H9 (cell line): ENCODE measurements around the gene STEAP2. TPM values are rescaled to one million over a fixed set of nuclear protein-coding genes. Genes with fewer than 3 reads are reported as not detected.
"Not testable (repeated sequence)": the region's sequence is repeated elsewhere in the genome, so short reads cannot be mapped to it uniquely, and the experiment has no call there.

Experiments
- DNase-seq: peaks from one replicate; pipeline ENCODE4 v3.0.0-alpha.2; 2017
- H2AFZ ChIP-seq: one replicate; pipeline ENCODE4 v1.6.1; 2013; ENCODE audit warnings: mild to moderate bottlenecking, low read length, control low read depth, moderate library complexity
- H2AK5ac ChIP-seq: 2 replicates; pipeline ENCODE4 v1.6.1; 2013; ENCODE audit warnings: low read length, control low read depth, mixed read lengths; ENCODE audit not compliant: insufficient read length
- H2BK120ac ChIP-seq: one replicate; pipeline ENCODE4 v1.6.1; 2013; ENCODE audit warnings: low read depth, mild to moderate bottlenecking, low read length, control low read depth, inconsistent platforms; ENCODE audit not compliant: poor library complexity, severe bottlenecking
- H2BK12ac ChIP-seq: 2 replicates; pipeline ENCODE4 v1.6.1; 2013; ENCODE audit warnings: low read length, control low read depth, mixed read lengths, low read depth; ENCODE audit not compliant: insufficient read length
- H2BK15ac ChIP-seq: 2 replicates; pipeline ENCODE4 v1.6.1; 2013; ENCODE audit warnings: low read depth, low read length, control low read depth
- H2BK20ac ChIP-seq: one replicate; pipeline ENCODE4 v1.6.1; 2013; ENCODE audit warnings: low read depth, mild to moderate bottlenecking, low read length, control low read depth, inconsistent platforms; ENCODE audit not compliant: poor library complexity, severe bottlenecking
- H2BK5ac ChIP-seq: 2 replicates; pipeline ENCODE4 v1.6.1; 2013; ENCODE audit warnings: low read length, control low read depth, mixed read lengths; ENCODE audit not compliant: insufficient read length
- H3K14ac ChIP-seq: 2 replicates; pipeline ENCODE4 v1.6.1; 2013; ENCODE audit warnings: low read length, control low read depth; ENCODE audit not compliant: insufficient read depth
- H3K18ac ChIP-seq: 2 replicates; pipeline ENCODE4 v1.6.1; 2013; ENCODE audit warnings: low read depth, mild to moderate bottlenecking, mixed read lengths, low read length, control low read depth; ENCODE audit not compliant: insufficient read length
- H3K23ac ChIP-seq: 2 replicates; pipeline ENCODE4 v1.6.1; 2013; ENCODE audit warnings: low read length, control low read depth, mixed read lengths, low read depth; ENCODE audit not compliant: insufficient read length
- H3K23me2 ChIP-seq: 2 replicates; pipeline ENCODE4 v1.6.1; 2013; ENCODE audit warnings: low read depth, mild to moderate bottlenecking, mixed read lengths, low read length, control low read depth; ENCODE audit not compliant: insufficient read length, poor library complexity, severe bottlenecking
- H3K27ac ChIP-seq: 2 replicates; pipeline ENCODE4 v1.5.1; 2013; ENCODE audit warnings: low read length, control low read depth, mixed read lengths, low read depth; ENCODE audit not compliant: insufficient read length
- H3K27me3 ChIP-seq: 2 replicates; pipeline ENCODE4 v1.6.1; 2013; ENCODE audit warnings: low read length, control low read depth, inconsistent platforms; ENCODE audit not compliant: insufficient read depth
- H3K4ac ChIP-seq: 2 replicates; pipeline ENCODE4 v1.6.1; 2013; ENCODE audit warnings: low read depth, mild to moderate bottlenecking, control low read depth, inconsistent platforms, low read length, moderate library complexity
- H3K4me1 ChIP-seq: 2 replicates; pipeline ENCODE4 v1.6.1; 2013; ENCODE audit warnings: low read length, control low read depth, inconsistent platforms; ENCODE audit not compliant: insufficient read depth
- H3K4me2 ChIP-seq: 2 replicates; pipeline ENCODE4 v1.6.1; 2013; ENCODE audit warnings: low read length, control low read depth, mixed read lengths; ENCODE audit not compliant: insufficient read length, insufficient read depth
- H3K56ac ChIP-seq: 2 replicates; pipeline ENCODE4 v1.6.1; 2013; ENCODE audit warnings: low read depth, mild to moderate bottlenecking, mixed read lengths, low read length, control low read depth; ENCODE audit not compliant: insufficient read length
- H3K79me1 ChIP-seq: 2 replicates; pipeline ENCODE4 v1.6.1; 2013; ENCODE audit warnings: low read depth, mild to moderate bottlenecking, moderate library complexity, low read length, control low read depth, inconsistent platforms; ENCODE audit not compliant: insufficient read depth, poor library complexity, severe bottlenecking
- H3K79me2 ChIP-seq: 2 replicates; pipeline ENCODE4 v1.6.1; 2013; ENCODE audit warnings: low read length, control low read depth, inconsistent platforms; ENCODE audit not compliant: insufficient read depth
- H3K9ac ChIP-seq: 2 replicates; pipeline ENCODE4 v1.6.1; 2013; ENCODE audit warnings: low read length, control low read depth, mixed read lengths; ENCODE audit not compliant: insufficient read length; ENCODE audit errors: extremely low read depth
- H3K9me3 ChIP-seq: one replicate; pipeline ENCODE4 v1.6.1; 2013; ENCODE audit warnings: low read depth, low read length, inconsistent platforms; ENCODE audit not compliant: control insufficient read depth
- H3T11ph ChIP-seq: one replicate; pipeline ENCODE4 v1.6.1; 2013; ENCODE audit warnings: mild to moderate bottlenecking, low read length, control low read depth, inconsistent platforms
- H4K20me1 ChIP-seq: one replicate; pipeline ENCODE4 v1.6.1; 2013; ENCODE audit not compliant: control insufficient read depth, insufficient read length, insufficient read depth
- H4K5ac ChIP-seq: 2 replicates; pipeline ENCODE4 v1.6.1; 2013; ENCODE audit warnings: low read depth, mild to moderate bottlenecking, mixed read lengths, low read length, control low read depth; ENCODE audit not compliant: insufficient read length
- H4K8ac ChIP-seq: replicated peaks from 2 replicates; pipeline ENCODE4 v1.6.1; 2013; ENCODE audit warnings: low read length, control low read depth, mixed read lengths, low read depth; ENCODE audit not compliant: insufficient read length
- H4K91ac ChIP-seq: 2 replicates; pipeline ENCODE4 v1.6.1; 2013; ENCODE audit warnings: low read depth, mild to moderate bottlenecking, moderate library complexity, mixed read lengths, low read length, control low read depth; ENCODE audit not compliant: insufficient read length
- H3K27ac Mint-ChIP-seq, 3 experiments: 2 replicates in 2 of 3; 3 replicates in 1 of 3; pipeline ENCODE4 v1.8.0; 2020 to 2021; ENCODE audit warnings: mixed read lengths in 3 of 3, mild to moderate bottlenecking in 1 of 3, moderate library complexity in 1 of 3
- H3K27me3 Mint-ChIP-seq: 2 replicates; pipeline ENCODE4 v1.8.0; 2021; ENCODE audit warnings: low read depth, mild to moderate bottlenecking, moderate library complexity, mixed read lengths
- H3K36me3 Mint-ChIP-seq, 3 experiments: 2 replicates in 2 of 3; 3 replicates in 1 of 3; pipeline ENCODE4 v1.8.0; 2020 to 2021; ENCODE audit warnings: low read depth in 3 of 3, mixed read lengths in 3 of 3; ENCODE audit not compliant: insufficient read depth in 1 of 3
- H3K4me1 Mint-ChIP-seq, 2 experiments: 2 replicates each; pipeline ENCODE4 v1.8.0; 2020; ENCODE audit warnings: mixed read lengths in 2 of 2
- H3K4me3 Mint-ChIP-seq, 2 experiments: 2 replicates in 1 of 2; 3 replicates in 1 of 2; pipeline ENCODE4 v1.8.0; 2020 to 2021; ENCODE audit warnings: mild to moderate bottlenecking in 2 of 2, mixed read lengths in 2 of 2, moderate library complexity in 1 of 2
- H3K9me3 Mint-ChIP-seq, 2 experiments: 2 replicates in 1 of 2; 3 replicates in 1 of 2; pipeline ENCODE4 v1.8.0; 2020; ENCODE audit warnings: mild to moderate bottlenecking in 2 of 2, mixed read lengths in 2 of 2, moderate library complexity in 1 of 2
- WGBS: extraction: QIAGEN DNeasy Blood & Tissue Kit; methylation state at CpG from one replicate; pipeline ENCODE4 v1.1.7; 2013; ENCODE audit warnings: missing lambda C conversion rate, low lambda C conversion rate, mixed read lengths; ENCODE audit not compliant: insufficient read length; ENCODE audit errors: extremely low coverage; 5-methylcytosine and 5-hydroxymethylcytosine counted together
- total RNA-seq: library from RNA; stranded (reverse); gene quantifications from 2 replicates; pipeline ENCODE4 v1.2.1, GENCODE V29; 2021
- TF ChIP-seq, protein P1 (sequence below): fragments of 200-600 bp; sonication (generic); conservative IDR thresholded peaks from 3 replicates; pipeline ENCODE4 v1.8.0; 2021; ENCODE audit warnings: antibody characterized with exemption, mild to moderate bottlenecking

The STEAP2 gene
- total RNA-seq, 1 experiment from 2014 or later: 6.7 TPM

DNA sequence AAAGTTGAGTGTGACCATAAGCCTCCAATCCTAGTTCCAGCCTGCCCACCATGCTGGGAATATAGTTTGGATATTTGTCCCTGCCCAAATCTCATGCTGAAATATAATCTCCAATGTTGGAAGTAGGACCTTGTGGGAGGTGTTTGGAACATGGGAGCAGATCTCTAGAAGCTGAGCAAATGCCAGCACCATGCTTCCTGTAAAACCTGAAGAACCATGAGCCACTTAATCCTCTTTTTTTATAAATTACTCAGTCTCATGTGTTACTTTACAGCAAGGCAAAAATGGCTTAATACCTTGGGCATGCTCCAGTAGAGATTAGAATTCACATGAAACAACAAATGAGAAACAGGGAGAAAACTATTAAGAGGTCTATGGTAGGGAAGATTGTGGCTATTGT lies 30.1 kb upstream of the STEAP2 start:
- H3K56ac ChIP-seq: no peak overlapping the region
- peaks cover 7 to 8% of the 10 kb centered on the region in 2 experiments for H3K4me1 Mint-ChIP-seq
- TF ChIP-seq, protein P1, sequence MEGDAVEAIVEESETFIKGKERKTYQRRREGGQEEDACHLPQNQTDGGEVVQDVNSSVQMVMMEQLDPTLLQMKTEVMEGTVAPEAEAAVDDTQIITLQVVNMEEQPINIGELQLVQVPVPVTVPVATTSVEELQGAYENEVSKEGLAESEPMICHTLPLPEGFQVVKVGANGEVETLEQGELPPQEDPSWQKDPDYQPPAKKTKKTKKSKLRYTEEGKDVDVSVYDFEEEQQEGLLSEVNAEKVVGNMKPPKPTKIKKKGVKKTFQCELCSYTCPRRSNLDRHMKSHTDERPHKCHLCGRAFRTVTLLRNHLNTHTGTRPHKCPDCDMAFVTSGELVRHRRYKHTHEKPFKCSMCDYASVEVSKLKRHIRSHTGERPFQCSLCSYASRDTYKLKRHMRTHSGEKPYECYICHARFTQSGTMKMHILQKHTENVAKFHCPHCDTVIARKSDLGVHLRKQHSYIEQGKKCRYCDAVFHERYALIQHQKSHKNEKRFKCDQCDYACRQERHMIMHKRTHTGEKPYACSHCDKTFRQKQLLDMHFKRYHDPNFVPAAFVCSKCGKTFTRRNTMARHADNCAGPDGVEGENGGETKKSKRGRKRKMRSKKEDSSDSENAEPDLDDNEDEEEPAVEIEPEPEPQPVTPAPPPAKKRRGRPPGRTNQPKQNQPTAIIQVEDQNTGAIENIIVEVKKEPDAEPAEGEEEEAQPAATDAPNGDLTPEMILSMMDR: no peak

DNA sequence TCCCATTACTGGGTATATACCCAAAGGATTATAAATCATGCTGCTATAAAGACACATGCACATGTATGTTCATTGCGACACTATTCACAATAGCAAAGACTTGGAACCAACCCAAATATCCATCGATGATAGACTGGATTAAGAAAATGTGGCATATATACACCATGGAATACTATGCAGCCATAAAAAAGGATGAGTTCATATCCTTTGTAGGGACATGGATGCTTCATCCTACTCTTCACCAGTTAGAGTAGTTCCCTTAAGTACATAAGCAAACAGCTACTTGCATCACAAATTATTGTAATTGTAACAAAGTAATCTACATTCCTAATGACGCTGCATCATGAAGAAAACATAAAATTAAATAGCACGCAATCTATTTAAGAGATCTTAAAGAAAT lies 25.2 kb upstream of the STEAP2 start:
- H3K4me3 Mint-ChIP-seq, H3K27ac Mint-ChIP-seq, H3K27me3 ChIP-seq, H4K5ac ChIP-seq, H3K14ac ChIP-seq, H4K20me1 ChIP-seq, H4K8ac ChIP-seq, H2BK5ac ChIP-seq, H3K36me3 Mint-ChIP-seq, H3K4me1 Mint-ChIP-seq, H4K91ac ChIP-seq, H3K4me1 ChIP-seq, H2BK15ac ChIP-seq, H3K18ac ChIP-seq, DNase-seq, H3K79me1 ChIP-seq, H3K56ac ChIP-seq, H2BK120ac ChIP-seq, H3K23me2 ChIP-seq, H3K23ac ChIP-seq, H2BK20ac ChIP-seq, H2AFZ ChIP-seq, H3K4ac ChIP-seq, H3K27ac ChIP-seq, H3K79me2 ChIP-seq, H3K27me3 Mint-ChIP-seq, H3K4me2 ChIP-seq, H2BK12ac ChIP-seq, H3K9ac ChIP-seq, H2AK5ac ChIP-seq, H3T11ph ChIP-seq: not testable (repeated sequence)
- peaks cover 20 to 23% of the 10 kb centered on the region in 2 experiments for H3K9me3 Mint-ChIP-seq
- WGBS: no CpG with 5 or more reads among the region's 4 CpGs
- peaks cover 13% of the 10 kb centered on the region for H3K9me3 ChIP-seq

More for the DNA sequence above, 30.1 kb upstream of the STEAP2 start:
- H2BK12ac ChIP-seq: no peak overlapping the region
- no peak overlapping the region for H3K14ac ChIP-seq
- Mint-ChIP-seq H3K36me3 (no peaks in the 10 kb centered on the region; a peak in 2 of 7 replicates), H3K27me3 (no peaks in the 10 kb centered on the region), H3K4me3 (no peak overlapping the region), H3K9me3 (peaks cover 3 to 9% of the 10 kb centered on the region in 2 experiments; a peak in 4 of 5 replicates), H3K27ac (no peak overlapping the region)
- no peak overlapping the region for H3K9ac ChIP-seq
- no peak overlapping the region for H3K4me2 ChIP-seq
- no peak overlapping the region for H3K23ac ChIP-seq
- no peaks in the 10 kb centered on the region for H3K79me1 ChIP-seq
- no peak overlapping the region for H2AFZ ChIP-seq
- no peaks in the 10 kb centered on the region for H3K9me3 ChIP-seq
- DNase-seq: no peak
- H3K23me2 ChIP-seq: no peaks in the 10 kb centered on the region
- H3K27ac ChIP-seq: no peak overlapping the region
- no peaks in the 10 kb centered on the region for H4K20me1 ChIP-seq
- H3T11ph ChIP-seq: no peak overlapping the region
- no peak overlapping the region for H3K18ac ChIP-seq
- H4K91ac ChIP-seq: no peak overlapping the region
- no peak overlapping the region for H2BK15ac ChIP-seq
- H2AK5ac ChIP-seq: no peak overlapping the region
- no peak overlapping the region for H4K8ac ChIP-seq
- no peaks in the 10 kb centered on the region for H3K27me3 ChIP-seq
- no peaks in the 10 kb centered on the region for H3K79me2 ChIP-seq
- H2BK120ac ChIP-seq: no peak overlapping the region
- no peak overlapping the region for H3K4ac ChIP-seq
- no peaks in the 10 kb centered on the region for H3K4me1 ChIP-seq
- no peak overlapping the region for H2BK20ac ChIP-seq
- H4K5ac ChIP-seq: no peak overlapping the region
- H2BK5ac ChIP-seq: no peak overlapping the region
